ENCODE data around the gene TRIM66.

The TRIM66 gene

GRCh38 chr11:8686325-8686724, 3.9 kb upstream of the TRIM66 start:
- H3K36me3 ChIP-seq: peaks cover 37% of the 10 kb centered on the region
- TF ChIP-seq CTCF (IDR thresholded peaks at IDR 0.05; ENCODE audit: low read depth, low read length): no peak
- no peaks in the 10 kb centered on the region for H3K27me3 ChIP-seq
- H3K4me1 ChIP-seq: no peaks in the 10 kb centered on the region
- DNase-seq: no peak
- H3K9me3 ChIP-seq: no peaks in the 10 kb centered on the region
- no peak overlapping the region for H3K4me3 ChIP-seq (ENCODE audit: low read depth, low read length)

GRCh38 chr11:8685820-8686219, 3.4 kb upstream of the TRIM66 start:
- no peak for TF ChIP-seq CTCF (IDR thresholded peaks at IDR 0.05; ENCODE audit: low read depth, low read length)
- Histone ChIP-seq H3K36me3 (peaks cover 37% of the 10 kb centered on the region), H3K4me3 (ENCODE audit: low read depth, low read length) (no peak overlapping the region), H3K27me3 (no peaks in the 10 kb centered on the region), H3K4me1 (no peaks in the 10 kb centered on the region), H3K9me3 (no peaks in the 10 kb centered on the region)
- DNase-seq: no peak

- no peaks in the 10 kb centered on the region for H3K27me3 ChIP-seq
- peaks cover 37% of the 10 kb centered on the region for H3K36me3 ChIP-seq
- H3K4me3 ChIP-seq (ENCODE audit: low read depth, low read length): peak overlapping the region; percentile 76
- H3K9me3 ChIP-seq: no peaks in the 10 kb centered on the region
- no peak for TF ChIP-seq CTCF (IDR thresholded peaks at IDR 0.05; ENCODE audit: low read depth, low read length)
- H3K4me1 ChIP-seq: no peaks in the 10 kb centered on the region
- no peak for DNase-seq
These were observed 2.8 kb upstream of the TRIM66 start for GRCh38 chr11:8685306-8685705.

GRCh38 chr11:8684600-8685290, 2.3 kb upstream of the TRIM66 start:
- no peaks in the 10 kb centered on the region for H3K27me3 ChIP-seq
- no peak for TF ChIP-seq CTCF (IDR thresholded peaks at IDR 0.05; ENCODE audit: low read depth, low read length)
- no peak for DNase-seq
- H3K9me3 ChIP-seq: no peaks in the 10 kb centered on the region
- H3K4me1 ChIP-seq: no peaks in the 10 kb centered on the region
- peak overlapping the region; percentile 76 for H3K4me3 ChIP-seq (ENCODE audit: low read depth, low read length)
- peaks cover 37% of the 10 kb centered on the region for H3K36me3 ChIP-seq

- DNase-seq: no peak
- TF ChIP-seq CTCF (IDR thresholded peaks at IDR 0.05; ENCODE audit: low read depth, low read length): no peak
- no peaks in the 10 kb centered on the region for H3K4me1 ChIP-seq
These were observed 796 bp upstream of the TRIM66 start for GRCh38 chr11:8683115-8683807.

GRCh38 chr11:8681837-8682302, 595 bp downstream of the TRIM66 start:
- H3K4me3 ChIP-seq (ENCODE audit: low read depth, low read length): peak overlapping the region; percentile 76
- peaks cover 37% of the 10 kb centered on the region for H3K36me3 ChIP-seq
- no peaks in the 10 kb centered on the region for H3K9me3 ChIP-seq
- H3K4me1 ChIP-seq: no peaks in the 10 kb centered on the region
- no peak for DNase-seq
- TF ChIP-seq CTCF (IDR thresholded peaks at IDR 0.05; ENCODE audit: low read depth, low read length): no peak
- H3K27me3 ChIP-seq: no peaks in the 10 kb centered on the region

More at GRCh38 chr11:8683115-8683807, 796 bp upstream of the TRIM66 start:
- Histone ChIP-seq H3K9me3 (no peaks in the 10 kb centered on the region), H3K27me3 (no peaks in the 10 kb centered on the region), H3K4me3 (ENCODE audit: low read depth, low read length) (peak overlapping the region; percentile 76), H3K36me3 (peaks cover 37% of the 10 kb centered on the region)

Data from BE2C (cell line).